ENCODE results near the gene HECTD2. TPM values are rescaled to one million over a fixed set of nuclear protein-coding genes. Genes with fewer than 3 reads are reported as not detected.

HECTD2 gene
- total and polyA plus RNA-seq, 2 of the 8 experiments (the other 6 are each of a cell fraction or from before 2014, with no cell fraction given): 5.7 to 11.9 TPM

GRCh38 chr10:91541481-91541880 lies 131.3 kb downstream of the HECTD2 start (continued):
- TF ChIP-seq, protein P1, sequence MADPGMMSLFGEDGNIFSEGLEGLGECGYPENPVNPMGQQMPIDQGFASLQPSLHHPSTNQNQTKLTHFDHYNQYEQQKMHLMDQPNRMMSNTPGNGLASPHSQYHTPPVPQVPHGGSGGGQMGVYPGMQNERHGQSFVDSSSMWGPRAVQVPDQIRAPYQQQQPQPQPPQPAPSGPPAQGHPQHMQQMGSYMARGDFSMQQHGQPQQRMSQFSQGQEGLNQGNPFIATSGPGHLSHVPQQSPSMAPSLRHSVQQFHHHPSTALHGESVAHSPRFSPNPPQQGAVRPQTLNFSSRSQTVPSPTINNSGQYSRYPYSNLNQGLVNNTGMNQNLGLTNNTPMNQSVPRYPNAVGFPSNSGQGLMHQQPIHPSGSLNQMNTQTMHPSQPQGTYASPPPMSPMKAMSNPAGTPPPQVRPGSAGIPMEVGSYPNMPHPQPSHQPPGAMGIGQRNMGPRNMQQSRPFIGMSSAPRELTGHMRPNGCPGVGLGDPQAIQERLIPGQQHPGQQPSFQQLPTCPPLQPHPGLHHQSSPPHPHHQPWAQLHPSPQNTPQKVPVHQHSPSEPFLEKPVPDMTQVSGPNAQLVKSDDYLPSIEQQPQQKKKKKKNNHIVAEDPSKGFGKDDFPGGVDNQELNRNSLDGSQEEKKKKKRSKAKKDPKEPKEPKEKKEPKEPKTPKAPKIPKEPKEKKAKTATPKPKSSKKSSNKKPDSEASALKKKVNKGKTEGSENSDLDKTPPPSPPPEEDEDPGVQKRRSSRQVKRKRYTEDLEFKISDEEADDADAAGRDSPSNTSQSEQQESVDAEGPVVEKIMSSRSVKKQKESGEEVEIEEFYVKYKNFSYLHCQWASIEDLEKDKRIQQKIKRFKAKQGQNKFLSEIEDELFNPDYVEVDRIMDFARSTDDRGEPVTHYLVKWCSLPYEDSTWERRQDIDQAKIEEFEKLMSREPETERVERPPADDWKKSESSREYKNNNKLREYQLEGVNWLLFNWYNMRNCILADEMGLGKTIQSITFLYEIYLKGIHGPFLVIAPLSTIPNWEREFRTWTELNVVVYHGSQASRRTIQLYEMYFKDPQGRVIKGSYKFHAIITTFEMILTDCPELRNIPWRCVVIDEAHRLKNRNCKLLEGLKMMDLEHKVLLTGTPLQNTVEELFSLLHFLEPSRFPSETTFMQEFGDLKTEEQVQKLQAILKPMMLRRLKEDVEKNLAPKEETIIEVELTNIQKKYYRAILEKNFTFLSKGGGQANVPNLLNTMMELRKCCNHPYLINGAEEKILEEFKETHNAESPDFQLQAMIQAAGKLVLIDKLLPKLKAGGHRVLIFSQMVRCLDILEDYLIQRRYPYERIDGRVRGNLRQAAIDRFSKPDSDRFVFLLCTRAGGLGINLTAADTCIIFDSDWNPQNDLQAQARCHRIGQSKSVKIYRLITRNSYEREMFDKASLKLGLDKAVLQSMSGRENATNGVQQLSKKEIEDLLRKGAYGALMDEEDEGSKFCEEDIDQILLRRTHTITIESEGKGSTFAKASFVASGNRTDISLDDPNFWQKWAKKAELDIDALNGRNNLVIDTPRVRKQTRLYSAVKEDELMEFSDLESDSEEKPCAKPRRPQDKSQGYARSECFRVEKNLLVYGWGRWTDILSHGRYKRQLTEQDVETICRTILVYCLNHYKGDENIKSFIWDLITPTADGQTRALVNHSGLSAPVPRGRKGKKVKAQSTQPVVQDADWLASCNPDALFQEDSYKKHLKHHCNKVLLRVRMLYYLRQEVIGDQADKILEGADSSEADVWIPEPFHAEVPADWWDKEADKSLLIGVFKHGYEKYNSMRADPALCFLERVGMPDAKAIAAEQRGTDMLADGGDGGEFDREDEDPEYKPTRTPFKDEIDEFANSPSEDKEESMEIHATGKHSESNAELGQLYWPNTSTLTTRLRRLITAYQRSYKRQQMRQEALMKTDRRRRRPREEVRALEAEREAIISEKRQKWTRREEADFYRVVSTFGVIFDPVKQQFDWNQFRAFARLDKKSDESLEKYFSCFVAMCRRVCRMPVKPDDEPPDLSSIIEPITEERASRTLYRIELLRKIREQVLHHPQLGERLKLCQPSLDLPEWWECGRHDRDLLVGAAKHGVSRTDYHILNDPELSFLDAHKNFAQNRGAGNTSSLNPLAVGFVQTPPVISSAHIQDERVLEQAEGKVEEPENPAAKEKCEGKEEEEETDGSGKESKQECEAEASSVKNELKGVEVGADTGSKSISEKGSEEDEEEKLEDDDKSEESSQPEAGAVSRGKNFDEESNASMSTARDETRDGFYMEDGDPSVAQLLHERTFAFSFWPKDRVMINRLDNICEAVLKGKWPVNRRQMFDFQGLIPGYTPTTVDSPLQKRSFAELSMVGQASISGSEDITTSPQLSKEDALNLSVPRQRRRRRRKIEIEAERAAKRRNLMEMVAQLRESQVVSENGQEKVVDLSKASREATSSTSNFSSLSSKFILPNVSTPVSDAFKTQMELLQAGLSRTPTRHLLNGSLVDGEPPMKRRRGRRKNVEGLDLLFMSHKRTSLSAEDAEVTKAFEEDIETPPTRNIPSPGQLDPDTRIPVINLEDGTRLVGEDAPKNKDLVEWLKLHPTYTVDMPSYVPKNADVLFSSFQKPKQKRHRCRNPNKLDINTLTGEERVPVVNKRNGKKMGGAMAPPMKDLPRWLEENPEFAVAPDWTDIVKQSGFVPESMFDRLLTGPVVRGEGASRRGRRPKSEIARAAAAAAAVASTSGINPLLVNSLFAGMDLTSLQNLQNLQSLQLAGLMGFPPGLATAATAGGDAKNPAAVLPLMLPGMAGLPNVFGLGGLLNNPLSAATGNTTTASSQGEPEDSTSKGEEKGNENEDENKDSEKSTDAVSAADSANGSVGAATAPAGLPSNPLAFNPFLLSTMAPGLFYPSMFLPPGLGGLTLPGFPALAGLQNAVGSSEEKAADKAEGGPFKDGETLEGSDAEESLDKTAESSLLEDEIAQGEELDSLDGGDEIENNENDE (IDR thresholded peaks at IDR 0.05; ENCODE audit: insufficient replicate concordance, low read length): no peak
- no peak for TF ChIP-seq POLR2A (IDR thresholded peaks at IDR 0.05; ENCODE audit: control extremely low read depth in 1 of 2, low read depth in 2 of 2, low read length in 2 of 2)
- no peak for TF ChIP-seq SRF (IDR thresholded peaks at IDR 0.05; ENCODE audit: low read depth, low read length)
- no peak for TF ChIP-seq EP300 (IDR thresholded peaks at IDR 0.05; ENCODE audit: borderline replicate concordance in 1 of 2, low read depth in 2 of 2, low read length in 2 of 2)
- no peak for TF ChIP-seq SAP30 (IDR thresholded peaks at IDR 0.05; ENCODE audit: insufficient read depth, insufficient replicate concordance, low read length)
- no peak for TF ChIP-seq TBP (IDR thresholded peaks at IDR 0.05; ENCODE audit: low read depth, low read length)
- no peak for TF ChIP-seq TCF12 (IDR thresholded peaks at IDR 0.05; ENCODE audit: low read depth, low read length)

Measured in H1 (cell line).